Activated naive CD4-positive, alpha-beta T cell treated with anti-CD3 and anti-CD28 coated beads, Interleukin-2, amount 50 U/mL, for 16 hours (primary cell): ENCODE measurements around the gene SYNE2.

ENCODE experiments used
- DNase-seq: peaks from one replicate; pipeline ENCODE4 v3.0.0-alpha.2; 2020

SYNE2 gene

DNA sequence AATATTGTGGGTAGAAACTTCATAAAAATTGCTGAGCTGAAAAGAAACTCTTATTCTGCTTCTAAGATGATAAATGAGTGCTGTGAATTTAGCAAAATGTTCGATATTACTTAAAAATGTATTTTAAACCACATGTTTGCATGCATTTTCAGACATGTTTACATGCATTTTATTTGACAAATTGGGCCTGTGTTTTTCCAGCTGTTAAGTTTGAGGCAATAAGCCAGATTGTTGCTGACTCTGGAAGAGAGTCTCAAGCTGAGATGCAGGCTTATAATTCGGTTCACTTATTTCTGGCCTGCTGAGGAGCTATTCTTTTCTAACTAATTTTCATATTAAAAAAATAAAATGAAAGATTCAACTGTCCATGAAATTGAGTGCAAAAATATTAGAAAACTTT lies 110.1 kb downstream of the SYNE2 start:
- DNase-seq, result no peak

- DNase-seq, result no peak
These were observed 110.6 kb downstream of the SYNE2 start for GRCh38 chr14:63963439-63963838.

- DNase-seq, result no peak
These were observed 111.3 kb downstream of the SYNE2 start for GRCh38 chr14:63964113-63964512.

DNA sequence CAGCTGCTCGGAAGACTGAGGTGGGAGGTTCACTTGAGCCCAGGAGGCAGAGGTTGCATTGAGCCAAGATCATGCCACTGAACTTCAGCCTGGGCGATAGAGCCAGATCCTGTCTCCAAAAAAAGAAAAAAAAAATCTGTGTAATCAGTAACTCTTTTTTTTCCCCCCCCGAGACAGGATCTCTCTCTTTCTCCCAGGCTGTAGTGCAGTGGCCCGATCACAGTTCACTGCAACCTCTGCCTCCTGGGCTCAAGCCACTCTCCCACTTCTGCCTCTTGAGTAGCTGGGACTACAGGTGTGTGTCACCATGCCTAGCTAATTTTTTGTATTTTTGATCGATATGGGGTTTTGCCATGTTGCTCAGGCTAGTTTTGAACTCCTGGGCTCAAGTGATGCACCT lies 113.6 kb downstream of the SYNE2 start:
- no peak for DNase-seq

DNA sequence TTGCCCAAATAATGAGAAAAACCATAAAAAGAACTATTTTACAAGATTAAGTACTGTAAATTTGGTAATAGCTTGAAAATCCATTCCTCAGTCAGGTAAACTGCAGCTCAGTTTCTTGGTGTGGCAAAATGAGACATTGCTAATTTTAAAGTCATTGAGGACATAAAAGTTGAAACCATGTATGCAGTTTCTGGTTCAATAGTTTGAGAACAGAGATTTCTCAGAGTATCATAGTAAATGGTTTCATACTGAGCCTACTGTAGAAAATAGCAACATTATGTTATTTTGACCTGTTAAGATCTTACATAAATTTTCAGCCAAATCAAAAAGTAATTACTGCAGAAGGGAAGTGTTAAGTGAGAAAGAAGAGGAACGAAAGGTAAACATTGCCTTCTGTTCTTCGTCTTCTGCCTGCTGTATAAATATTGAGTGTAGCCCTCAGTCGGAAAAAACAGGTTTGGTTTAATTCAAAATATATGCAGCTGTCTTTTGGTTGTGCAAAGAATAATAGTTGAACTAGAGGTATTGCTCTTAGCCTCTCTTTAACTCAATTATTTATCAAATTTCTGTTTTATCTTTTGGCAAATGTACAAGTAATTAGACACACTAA lies 119.6 kb downstream of the SYNE2 start:
- no peak for DNase-seq

- no peak for DNase-seq
These were observed 121.4 kb downstream of the SYNE2 start for GRCh38 chr14:63974176-63974575.

DNA sequence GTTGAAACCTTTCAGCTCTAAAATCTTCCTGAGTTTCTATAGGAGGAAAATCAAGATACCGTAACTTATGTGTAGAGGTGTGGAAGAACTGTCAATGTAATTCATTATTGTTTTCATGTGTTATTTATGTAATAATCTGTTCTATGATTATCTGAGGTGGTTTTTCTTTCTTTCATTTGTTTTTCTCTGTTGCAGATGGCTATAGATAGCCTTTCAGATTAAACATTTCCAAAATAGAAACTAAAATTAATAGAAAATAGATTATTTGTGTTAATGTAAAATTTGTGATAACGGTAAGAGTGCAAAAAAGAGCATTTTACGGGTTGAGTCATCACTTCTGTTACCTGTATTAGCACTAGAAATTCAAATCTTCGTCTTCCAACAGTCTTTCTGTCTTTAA lies 128.8 kb downstream of the SYNE2 start:
- no peak for DNase-seq

DNA sequence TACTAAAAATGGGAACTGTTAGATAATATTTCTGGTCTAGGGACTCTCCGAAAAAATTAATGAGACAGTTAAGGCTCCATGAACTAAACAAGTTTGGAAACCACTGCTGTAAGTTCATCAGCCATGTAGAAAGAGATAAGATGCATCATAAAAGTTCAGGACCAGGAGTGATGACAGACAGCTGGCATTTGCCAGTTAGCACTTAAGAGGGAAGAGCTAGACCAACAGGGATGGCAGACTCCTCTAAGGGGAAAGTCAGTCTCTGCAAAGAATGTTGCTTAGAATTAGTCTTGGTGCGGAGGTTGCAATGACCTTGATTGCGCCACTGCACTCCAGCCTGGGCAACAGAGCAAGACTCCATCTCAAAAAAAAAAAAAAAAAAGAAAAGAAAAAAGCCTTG lies 129.4 kb downstream of the SYNE2 start:
- no peak for DNase-seq

- no peak for DNase-seq
These were observed 129.8 kb downstream of the SYNE2 start for GRCh38 chr14:63982629-63983028.

DNA sequence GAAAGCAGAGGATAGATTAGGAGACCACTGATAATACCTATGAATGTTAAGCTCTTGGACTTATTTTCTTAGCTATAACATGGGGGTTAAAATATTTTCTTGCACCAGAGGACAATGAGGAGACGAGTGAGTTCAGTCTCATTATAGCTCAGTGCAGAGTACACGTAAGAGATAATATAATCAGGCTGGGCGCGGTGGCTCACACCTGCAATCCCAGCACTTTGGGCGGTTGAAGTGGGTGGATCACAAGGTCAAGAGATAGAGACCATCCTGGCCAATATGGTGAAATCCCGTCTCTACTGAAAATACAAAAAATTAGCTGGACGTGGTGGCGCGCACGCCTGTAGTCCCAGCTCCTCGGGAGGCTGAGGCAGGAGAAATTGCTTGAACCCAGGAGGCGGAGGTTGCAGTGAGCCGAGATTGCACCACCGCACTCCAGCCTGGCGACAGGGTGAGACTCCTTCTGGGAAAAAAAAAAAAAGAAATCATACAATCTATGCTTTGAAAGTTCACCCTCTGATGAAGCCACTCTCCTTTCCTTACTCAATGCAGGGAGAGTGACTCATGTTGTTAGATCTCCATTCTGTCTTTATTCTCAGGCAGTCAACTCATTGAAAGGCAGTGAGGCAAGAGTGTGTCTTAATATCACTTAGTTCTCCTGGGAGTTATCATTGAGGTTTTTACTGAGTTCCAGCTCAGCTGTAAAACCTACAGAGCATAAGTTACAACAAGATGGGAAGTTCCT lies 134.2 kb downstream of the SYNE2 start:
- no peak for DNase-seq

- DNase-seq, result no peak
These were observed 135.8 kb downstream of the SYNE2 start for GRCh38 chr14:63988579-63988978.

DNA sequence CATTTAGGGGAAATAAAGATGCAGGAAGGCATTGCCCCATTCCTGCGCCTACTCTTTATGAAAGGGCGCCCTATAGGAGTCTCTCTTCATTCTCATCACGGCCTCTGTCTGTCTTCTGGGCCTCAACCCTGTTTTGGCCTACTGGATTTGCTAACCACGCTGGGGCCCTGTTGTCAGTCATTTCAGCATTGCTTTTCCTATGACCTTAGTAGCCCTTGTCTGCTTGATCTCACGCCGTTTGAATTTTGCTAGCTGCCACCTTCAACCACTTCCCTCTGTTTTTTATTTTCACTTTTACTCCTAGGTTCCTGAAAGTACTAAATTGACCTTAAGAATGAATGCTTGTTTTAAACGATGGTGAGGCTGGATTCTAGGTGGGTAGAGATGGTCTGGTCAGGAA lies 139.0 kb downstream of the SYNE2 start:
- no peak for DNase-seq

- DNase-seq, result no peak
These were observed 140.1 kb downstream of the SYNE2 start for GRCh38 chr14:63992858-63993257.

- DNase-seq, result no peak
These were observed 141.2 kb downstream of the SYNE2 start for GRCh38 chr14:63993992-63994391.

DNA sequence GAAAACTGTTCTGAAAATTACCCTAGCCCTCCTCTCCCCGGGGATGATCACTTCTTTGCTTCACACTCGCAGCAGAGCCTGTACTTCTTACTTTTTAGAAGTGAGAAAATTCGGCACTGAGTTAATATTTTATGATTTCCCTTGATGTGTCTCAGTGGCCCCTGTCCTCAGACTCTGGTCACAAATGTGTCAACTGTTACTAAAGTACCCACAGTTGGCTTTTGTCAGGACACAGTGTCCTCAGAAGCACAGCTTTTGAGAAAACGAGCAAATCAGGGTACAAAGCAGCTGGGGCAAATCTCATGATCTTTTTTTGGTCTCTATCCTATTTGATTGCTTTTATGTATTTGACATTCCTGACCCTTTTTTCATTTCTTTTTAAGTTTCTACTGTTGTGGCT lies 142.5 kb downstream of the SYNE2 start:
- DNase-seq, result no peak

DNA sequence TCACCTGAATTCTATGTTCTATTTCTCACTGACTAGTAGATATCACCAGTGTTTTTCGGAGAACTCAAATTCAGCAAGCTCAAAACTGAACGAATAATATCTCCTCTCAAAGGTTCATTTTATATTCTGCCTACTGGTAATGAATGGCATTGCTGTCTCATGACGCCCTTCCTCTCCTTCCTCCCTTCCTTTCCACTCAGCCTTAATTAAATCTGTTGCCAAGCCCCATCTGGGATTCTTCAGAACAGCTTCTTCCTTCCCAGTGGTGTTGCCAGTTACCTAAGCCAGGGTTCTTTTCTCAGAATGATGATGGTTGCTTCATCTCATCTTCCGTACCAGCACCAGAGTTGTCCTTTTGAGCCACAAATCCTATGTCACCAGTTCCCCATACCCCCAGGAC lies 143.2 kb downstream of the SYNE2 start:
- DNase-seq, result no peak

- no peak for DNase-seq
These were observed 143.9 kb downstream of the SYNE2 start for GRCh38 chr14:63996625-63997220.

DNA sequence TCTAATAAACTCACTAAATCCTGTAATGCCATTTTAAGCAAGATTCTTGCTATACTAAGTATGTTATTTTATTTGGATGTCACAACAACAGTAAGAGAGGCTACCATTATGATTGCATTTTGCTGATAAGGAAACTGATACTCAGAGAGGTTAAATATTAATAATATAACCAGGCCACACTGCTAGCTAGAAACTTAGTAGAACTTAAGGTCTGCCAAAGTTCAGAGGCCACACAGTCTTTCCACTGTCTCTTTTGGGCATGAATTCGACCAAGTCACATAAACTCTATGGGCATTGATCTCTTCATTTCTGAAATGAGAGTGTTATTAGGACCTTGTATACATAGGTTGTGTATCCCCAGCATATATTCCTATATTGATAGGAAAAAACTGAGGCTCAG lies 147.9 kb downstream of the SYNE2 start:
- DNase-seq, result no peak

DNA sequence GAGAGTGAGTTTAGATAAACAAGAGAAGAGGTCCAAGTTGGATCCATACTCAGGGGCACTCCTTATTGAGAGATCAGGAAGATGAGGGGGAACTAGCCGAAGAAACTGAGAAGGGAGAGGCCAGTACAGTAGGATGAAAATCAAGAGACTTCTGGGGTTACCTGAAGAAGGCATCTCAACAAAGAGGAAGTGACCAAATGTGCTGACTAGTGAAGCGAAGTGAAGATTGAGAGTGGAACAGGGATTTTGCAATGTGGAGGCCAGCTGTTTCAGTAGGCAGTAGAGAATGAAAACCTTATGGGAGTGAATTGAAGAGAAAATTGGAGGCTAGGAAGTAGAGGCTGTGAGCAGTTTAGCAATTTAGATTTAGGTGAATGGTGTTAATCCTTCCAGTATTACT lies 153.0 kb downstream of the SYNE2 start:
- no peak for DNase-seq

- no peak for DNase-seq
These were observed 155.2 kb downstream of the SYNE2 start for GRCh38 chr14:64008016-64008415.

DNA sequence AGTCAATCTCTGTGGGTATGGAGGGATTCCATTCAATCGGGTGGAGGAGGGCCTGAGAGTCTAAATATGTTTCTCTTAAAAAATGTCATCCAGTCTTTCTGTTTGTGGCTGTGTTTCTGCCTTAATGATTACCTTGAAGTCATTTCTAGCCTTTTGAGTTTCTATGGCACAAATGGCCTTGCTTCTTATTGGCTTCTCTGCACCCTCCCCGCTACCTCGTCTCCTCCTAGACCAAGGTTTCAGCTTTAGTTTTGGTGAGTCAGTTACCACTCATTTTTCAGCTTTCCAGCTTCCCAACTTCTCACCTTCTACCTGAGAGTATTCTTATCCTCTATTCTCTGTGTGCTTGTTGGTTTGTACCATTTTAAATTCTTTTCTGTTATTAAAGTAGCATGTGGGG lies 159.2 kb downstream of the SYNE2 start:
- DNase-seq, result no peak

DNA sequence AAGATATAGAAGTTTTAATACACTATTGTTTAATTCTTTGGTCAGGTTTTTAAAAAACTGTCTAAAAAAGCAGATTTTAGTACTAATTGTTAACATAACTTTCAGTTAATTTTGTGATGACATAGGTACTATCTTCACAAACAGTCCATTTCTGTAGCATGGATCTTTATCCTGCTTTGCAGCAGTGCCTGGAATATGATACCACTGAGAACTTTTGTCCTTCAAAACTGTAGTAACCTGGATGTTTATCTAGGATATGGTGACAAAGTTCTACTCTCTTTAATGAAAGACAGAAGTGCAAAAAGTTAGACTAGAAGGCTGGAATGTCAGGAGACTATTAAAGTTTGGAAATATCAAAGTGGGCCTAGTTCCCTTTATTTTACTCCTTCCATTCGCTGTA lies 159.9 kb downstream of the SYNE2 start:
- no peak for DNase-seq

- DNase-seq, result no peak
These were observed 172.7 kb downstream of the SYNE2 start for GRCh38 chr14:64025479-64025878.

DNA sequence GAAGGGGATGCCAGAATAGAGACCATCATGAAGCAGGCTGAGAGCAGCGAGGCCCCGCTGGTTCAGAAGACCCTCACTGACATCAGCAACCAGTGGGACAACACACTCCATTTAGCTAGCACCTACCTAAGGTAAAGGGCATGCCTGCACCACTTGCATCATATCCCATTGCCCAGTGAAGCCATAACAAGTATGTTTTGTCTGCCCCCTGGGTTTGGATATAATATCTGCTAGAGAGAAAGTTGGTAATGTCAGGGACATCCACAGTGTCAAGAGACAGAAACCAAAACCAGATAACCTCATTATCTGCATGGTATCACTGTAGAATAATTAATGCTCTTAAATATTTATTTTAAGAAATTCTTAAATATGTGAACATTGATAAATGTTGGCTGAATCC lies 173.8 kb downstream of the SYNE2 start:
- no peak for DNase-seq

GRCh38 chr14:64035143-64035542 lies 182.3 kb downstream of the SYNE2 start:
- no peak for DNase-seq
